Kidney (tissue), 14 donors: ENCODE measurements around the gene RUNX1. TPM values are rescaled to one million over a fixed set of nuclear protein-coding genes. Genes with fewer than 3 reads are reported as not detected.
A peak's percentile ranks its signal among the peaks of the same experiment; 100 is the strongest.

Experiments used
- DNase-seq, 5 donors: peaks; one replicate each; pipeline ENCODE4 v3.0.0-alpha.2; 2013 to 2020
- FAIRE-seq: peaks from 2 replicates; lab custom pipeline; 2012; peaks lifted over from hg19 to GRCh38; lab: Jason Lieb, UNC
- H3K27ac ChIP-seq, 2 donors: one replicate each; pipeline ENCODE4 v1.7.0; 2013; ENCODE audit warnings: low read depth in 2 of 2, low read length in 2 of 2, inconsistent platforms in 1 of 2
- H3K27me3 ChIP-seq: one replicate; pipeline ENCODE4 v1.7.1; 2013; ENCODE audit warnings: low read length, inconsistent platforms; ENCODE audit not compliant: control insufficient read depth, insufficient read depth
- H3K36me3 ChIP-seq, 3 donors: one replicate each; pipeline versions ENCODE4 v1.7.0 to v1.7.1; 2013; ENCODE audit warnings: low read length in 3 of 3, control low read depth in 1 of 3, inconsistent platforms in 1 of 3; ENCODE audit not compliant: insufficient read depth in 3 of 3, control insufficient read depth in 2 of 3
- H3K4me1 ChIP-seq, 3 donors: one replicate each; pipeline versions ENCODE4 v1.7.0 to v1.7.1; 2013; ENCODE audit warnings: low read length in 3 of 3, inconsistent platforms in 1 of 3, low read depth in 1 of 3; ENCODE audit not compliant: control insufficient read depth in 2 of 3, insufficient read depth in 2 of 3
- H3K4me3 ChIP-seq, 3 donors: one replicate each; pipeline versions ENCODE4 v1.7.0 to v1.8.1; 2013; ENCODE audit warnings: low read length in 3 of 3, control low read depth in 1 of 3, inconsistent platforms in 1 of 3
- H3K9ac ChIP-seq, 3 donors: one replicate each; pipeline versions ENCODE4 v1.7.0 to v1.7.1; 2013; ENCODE audit warnings: low read length in 3 of 3, control low read depth in 1 of 3, inconsistent platforms in 1 of 3
- H3K9me3 ChIP-seq, 3 donors: one replicate each; pipeline versions ENCODE4 v1.7.0 to v1.7.1; 2013; ENCODE audit warnings: low read length in 3 of 3, control low read depth in 1 of 3, inconsistent platforms in 1 of 3; ENCODE audit not compliant: control insufficient read depth in 2 of 3, insufficient read depth in 1 of 3
- CTCF ChIP-seq: IDR thresholded peaks from 3 replicates; pipeline ENCODE4 v1.5.1; 2012; ENCODE audit warnings: mild to moderate bottlenecking, moderate library complexity, borderline replicate concordance; ENCODE audit not compliant: insufficient read depth; ENCODE audit errors: extremely low read depth
- intact Hi-C: fragments of 100-400 bp; cut with DNase I; formaldehyde crosslinking; loops from one replicate; pipeline ENCODE4 v1.11.1; 2022
- polyA plus RNA-seq: library from polyadenylated mRNA; stranded (reverse); fragments of 350-450 nt; fragmentation: Illumina TruSeq; extraction: RNeasy Lipid Tissue Mini Kit (QIAGEN cat#74804); gene quantifications from one replicate; pipeline ENCODE4 v1.2.3, GENCODE V29; 2014; ENCODE audit warnings: low read depth, low replicate concordance; ENCODE audit not compliant: insufficient read depth
- total RNA-seq: library from RNA; stranded (reverse); fragmentation: NEBNext Ultra II Directional; extraction: Animal tissue kit (Norgen Biotek cat#: 25700); gene quantifications from one replicate; pipeline ENCODE4 v1.2.1, GENCODE V29; 2021
- donor health status: control.
- donor health status: control.
- donor health status: control.
- donor health status: control.
- donor health status: control.
- donor health status: DM: yes; HTN: yes; CAD: no.
- donor health status: Normal renal cell carcinoma (clear cell type).

The RUNX1 gene
- total and polyA plus RNA-seq, 2 donors from 2014 or later = 1.3 to 58.0 TPM

DNA sequence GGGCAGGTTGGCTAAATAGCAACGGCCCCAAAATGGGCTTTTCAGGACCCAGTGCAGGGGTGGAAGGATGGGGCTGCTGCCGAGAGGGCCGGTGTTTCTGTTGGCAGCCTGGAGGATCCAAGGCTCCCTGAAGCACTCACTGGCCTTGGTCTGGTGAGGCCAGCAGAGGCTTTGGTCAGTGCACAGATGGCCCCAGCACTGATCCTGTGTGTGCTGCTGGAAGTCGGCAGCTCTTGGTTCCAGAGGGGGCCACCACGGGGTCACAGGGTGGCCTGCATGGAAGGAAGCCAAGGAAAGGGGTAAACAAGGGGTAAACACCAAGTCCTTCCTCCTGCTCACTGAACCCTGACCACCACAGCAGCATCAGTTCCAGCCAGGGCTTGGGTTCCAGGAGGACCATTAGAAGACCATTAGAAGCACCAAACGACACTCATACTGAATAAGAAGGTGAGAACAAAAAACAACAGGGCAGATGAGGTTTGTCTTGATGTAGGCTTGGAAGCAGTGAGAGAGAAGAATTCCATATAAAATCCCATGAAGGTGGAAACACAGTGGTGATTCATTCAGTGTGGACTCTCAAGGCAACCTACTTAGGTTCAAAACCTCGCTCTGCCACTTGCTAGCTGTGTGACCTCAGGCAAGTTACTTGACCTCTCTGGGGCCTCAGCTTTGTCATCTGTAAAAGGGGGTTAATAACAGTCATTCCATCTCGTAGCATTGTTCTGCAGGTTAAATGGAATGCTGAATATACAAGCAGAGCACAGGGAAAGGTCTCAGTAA is 184.5 kb downstream of the RUNX1 start:
- no peaks in the 10 kb centered on the region for H3K9me3 ChIP-seq
- DNase-seq (no peak), FAIRE-seq (no peak)
- H3K4me1 ChIP-seq = peaks cover 0 to 5% (median 2%) of the 10 kb centered on the region in 3 donors
- H3K4me3 ChIP-seq = no peak overlapping the region
- no peak overlapping the region for H3K9ac ChIP-seq
- no peak for TF ChIP-seq CTCF
- no peaks in the 10 kb centered on the region for H3K36me3 ChIP-seq
- no peaks in the 10 kb centered on the region for H3K27me3 ChIP-seq
- intact Hi-C loops = no loop called here
- H3K27ac ChIP-seq = peak overlapping the region in 1 of 2 donors; percentile 36

DNA sequence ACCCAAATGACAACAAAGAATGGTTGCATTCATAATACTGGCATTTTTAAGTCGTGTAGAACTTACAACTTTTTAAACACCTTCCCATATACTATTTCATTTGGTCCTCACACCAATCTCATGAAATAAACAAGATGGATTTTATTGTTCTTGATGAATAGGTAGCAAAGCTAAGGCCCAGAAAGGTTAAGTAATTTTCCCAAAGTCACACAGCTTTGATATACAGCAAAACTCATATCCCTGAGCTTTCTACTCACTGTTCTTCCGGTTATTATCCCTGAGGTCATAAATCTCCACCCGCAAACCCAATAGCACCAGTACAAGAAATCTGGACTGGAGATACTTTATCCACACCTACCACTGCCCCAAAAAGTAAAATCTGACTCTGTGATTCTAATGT is 186.2 kb downstream of the RUNX1 start:
- Histone ChIP-seq H3K9ac (no peak overlapping the region), H3K27me3 (no peaks in the 10 kb centered on the region), H3K4me1 (peaks cover 0 to 5% (median 2%) of the 10 kb centered on the region in 3 donors), H3K9me3 (no peaks in the 10 kb centered on the region), H3K27ac (no peak overlapping the region), H3K36me3 (no peaks in the 10 kb centered on the region), H3K4me3 (no peak overlapping the region)
- no peak for FAIRE-seq
- TF ChIP-seq CTCF = no peak
- no peak for DNase-seq
- intact Hi-C loops = no loop called here

- DNase-seq (no peak), FAIRE-seq (no peak)
- Histone ChIP-seq H3K4me1 (peaks cover 0 to 5% (median 2%) of the 10 kb centered on the region in 3 donors), H3K36me3 (no peaks in the 10 kb centered on the region), H3K27me3 (no peaks in the 10 kb centered on the region), H3K27ac (no peak overlapping the region), H3K4me3 (no peak overlapping the region), H3K9ac (no peak overlapping the region), H3K9me3 (no peaks in the 10 kb centered on the region)
- TF ChIP-seq CTCF = no peak
- intact Hi-C loops = no loop called here
Measured at GRCh38 chr21:34861258-34861657, 187.8 kb downstream of the RUNX1 start.
